Psoas muscle (tissue), 8 donors: ENCODE measurements around the gene TMPRSS11E. TPM values are rescaled to one million over a fixed set of nuclear protein-coding genes. Genes with fewer than 3 reads are reported as not detected.
"Not testable (repeated sequence)": the region's sequence is repeated elsewhere in the genome, so short reads cannot be mapped to it uniquely, and the experiment has no call there.

ENCODE experiments used
- ATAC-seq, 4 donors: fragments of 200-7000 bp; cut with Tn5 transposase; one replicate each; pipeline ENCODE4 v1.9.1; 2020; ENCODE audit warnings: moderate library complexity in 3 of 4, mild to moderate bottlenecking in 2 of 4
- DNase-seq, 2 donors: peaks; one replicate each; pipeline ENCODE4 v3.0.0-alpha.2; 2020
- H3K27ac ChIP-seq: fragments of 200-600 bp; one replicate; pipeline ENCODE4 v1.8.0; 2022
- H3K27me3 ChIP-seq, 3 donors: fragments of 200-600 bp in 1 of 3; one replicate each; pipeline versions ENCODE4 v1.6.1 to v1.8.0; 2013 to 2022; ENCODE audit warnings: low read length in 2 of 3, mild to moderate bottlenecking in 2 of 3, moderate library complexity in 1 of 3; ENCODE audit not compliant: insufficient read depth in 3 of 3
- H3K36me3 ChIP-seq, 2 donors: fragments of 200-600 bp in 1 of 2; one replicate each; pipeline versions ENCODE4 v1.6.1 to v1.8.0; 2013 to 2022; ENCODE audit warnings: low read depth in 1 of 2, mild to moderate bottlenecking in 1 of 2, moderate library complexity in 1 of 2; ENCODE audit not compliant: insufficient read depth in 1 of 2
- H3K4me1 ChIP-seq: fragments of 200-600 bp; one replicate; pipeline ENCODE4 v1.8.0; 2022
- H3K4me3 ChIP-seq: fragments of 200-600 bp; one replicate; pipeline ENCODE4 v1.8.0; 2022; ENCODE audit warnings: mild to moderate bottlenecking
- H3K9me3 ChIP-seq: fragments of 200-600 bp; one replicate; pipeline ENCODE4 v1.8.0; 2022
- CTCF ChIP-seq: fragments of 200-600 bp; IDR thresholded peaks from one replicate; pipeline ENCODE4 v1.8.0; 2022; ENCODE audit warnings: antibody characterized with exemption
- WGBS, 3 donors: extraction: QIAGEN DNeasy Blood & Tissue Kit; methylation state at CpG; one replicate each; pipeline versions ENCODE4 v1.1.6 to v1.1.7; 2013; 5-methylcytosine and 5-hydroxymethylcytosine counted together
- intact Hi-C, 2 donors: fragments of 100-400 bp; cut with DNase I; formaldehyde crosslinking; loops; one replicate each; pipeline versions ENCODE4 v1.11.0 to v1.14.2; 2022
- polyA plus RNA-seq, 3 donors: library from polyadenylated mRNA; stranded (reverse); fragments of 200-250 nt; gene quantifications; one replicate each; pipeline ENCODE4 v1.2.3, GENCODE V29; 2013
- total RNA-seq, 4 donors: library from RNA; stranded (reverse); fragmentation: NEBNext Ultra II Directional in 2 of 4; extraction: Animal tissue kit (Norgen Biotek cat#: 25700) in 2 of 4; gene quantifications; one replicate each; pipeline versions ENCODE4 v1.2.1 to v1.2.4, GENCODE V29; 2021 to 2023
- donor health status: healthy with polysubstance abuse.
- donor health status: DM: no; HTN: no; CAD: no; lungs with moderate emphysema.
- donor health status: Bipolar disorder and iron deficiency.
- donor health status: healthy.
- donor health status: DM: yes; HTN: yes; CAD: no.
- donor health status: DM: no; HTN: no; CAD: no.
- donor health status: DM: no; HTN: no; CAD: no.
- donor health status: DM: yes; HTN: yes; CAD: no.

Gene TMPRSS11E
- total and polyA plus RNA-seq, 7 donors, result 0.04 to 0.08 TPM; not detected in 5

GRCh38 chr4:68406479-68406859 is 40.8 kb upstream of the TMPRSS11E start:
- Histone ChIP-seq H3K27ac (no peak overlapping the region), H3K4me1 (no peaks in the 10 kb centered on the region), H3K27me3 (peaks cover 0 to 5% (median 3%) of the 10 kb centered on the region in 3 donors), H3K9me3 (no peaks in the 10 kb centered on the region), H3K36me3 (no peaks in the 10 kb centered on the region), H3K4me3 (no peak overlapping the region)
- ATAC-seq, result no peak
- TF ChIP-seq CTCF, result no peak
- no peak for DNase-seq
- intact Hi-C loops, result no loop called here
- WGBS, 3 donors, result 22 to 25% (median 24%) methylated on average over 3 of the region's 3 CpGs

- H3K4me3 ChIP-seq, H3K4me1 ChIP-seq, intact Hi-C loops, H3K36me3 ChIP-seq, ATAC-seq, H3K27ac ChIP-seq, DNase-seq, H3K27me3 ChIP-seq, H3K9me3 ChIP-seq: not testable (repeated sequence)
- 34 to 39% (median 38%) methylated on average over 10 of the region's 10 CpGs for WGBS, 3 donors
These were observed 40.0 kb upstream of the TMPRSS11E start for GRCh38 chr4:68407015-68407867.

- no peaks in the 10 kb centered on the region for H3K4me1 ChIP-seq
- 35 to 45% (median 40%) methylated on average over 3 of the region's 3 CpGs for WGBS, 3 donors
- H3K27me3 ChIP-seq, result peaks cover 0 to 5% (median 3%) of the 10 kb centered on the region in 3 donors
These were observed 39.4 kb upstream of the TMPRSS11E start for GRCh38 chr4:68407868-68408190.

GRCh38 chr4:68410149-68410548 is 37.1 kb upstream of the TMPRSS11E start:
- WGBS, 3 donors, result 53 to 64% (median 58%) methylated on average over 2 of the region's 2 CpGs
- Histone ChIP-seq H3K4me1 (no peaks in the 10 kb centered on the region), H3K9me3 (no peaks in the 10 kb centered on the region), H3K27me3 (peaks cover 0 to 5% (median 3%) of the 10 kb centered on the region in 3 donors), H3K36me3 (no peaks in the 10 kb centered on the region), H3K27ac (no peak overlapping the region), H3K4me3 (no peak overlapping the region)
- no peak for ATAC-seq
- DNase-seq, result no peak
- no peak for TF ChIP-seq CTCF
- intact Hi-C loops, result no loop called here

More at GRCh38 chr4:68407868-68408190, 39.4 kb upstream of the TMPRSS11E start:
- no peak for TF ChIP-seq CTCF
- no peak for ATAC-seq
- intact Hi-C loops, result no loop called here
- Histone ChIP-seq H3K9me3 (no peaks in the 10 kb centered on the region), H3K27ac (no peak overlapping the region), H3K4me3 (no peak overlapping the region), H3K36me3 (no peaks in the 10 kb centered on the region)
- no peak for DNase-seq

- TF ChIP-seq CTCF, result no peak
- no peak for DNase-seq
- 82 to 96% (median 90%) methylated on average over 1 of the region's 1 CpG for WGBS, 3 donors
- no peaks in the 10 kb centered on the region for H3K36me3 ChIP-seq
- H3K9me3 ChIP-seq, result no peaks in the 10 kb centered on the region
- ATAC-seq, result no peak
- H3K27me3 ChIP-seq, result peaks cover 0 to 5% (median 3%) of the 10 kb centered on the region in 3 donors
- intact Hi-C loops, result no loop called here
- H3K4me3 ChIP-seq, result no peak overlapping the region
- no peak overlapping the region for H3K27ac ChIP-seq
- H3K4me1 ChIP-seq, result no peaks in the 10 kb centered on the region
These were observed 36.6 kb upstream of the TMPRSS11E start for GRCh38 chr4:68410643-68411042.

- WGBS, 3 donors, result 95 to 98% (median 97%) methylated on average over 2 of the region's 2 CpGs
- H3K27ac ChIP-seq, intact Hi-C loops, ATAC-seq, H3K4me3 ChIP-seq, H3K27me3 ChIP-seq, DNase-seq, H3K4me1 ChIP-seq, H3K9me3 ChIP-seq, H3K36me3 ChIP-seq: not testable (repeated sequence)
These were observed 35.2 kb upstream of the TMPRSS11E start for GRCh38 chr4:68412031-68412430.
